DOHH2 (cell line): Measurements from ENCODE around the gene DOLK.

Experiments
- EZH2phosphoT487 ChIP-seq: fragments of 200-600 bp; sonication (generic); IDR thresholded peaks from 2 replicates; pipeline ENCODE4 v1.6.1; 2017; ENCODE audit warnings: borderline replicate concordance, mild to moderate bottlenecking, antibody characterized with exemption, low read length, moderate library complexity, mixed read lengths
- TF ChIP-seq, protein P1 (sequence below): fragments of 200-600 bp; sonication (generic); IDR thresholded peaks from one replicate; pipeline ENCODE4 v1.5.1; 2014; ENCODE audit warnings: antibody characterized with exemption, mild to moderate bottlenecking, low read depth, low read length; ENCODE audit not compliant: poor library complexity, severe bottlenecking

DNA sequence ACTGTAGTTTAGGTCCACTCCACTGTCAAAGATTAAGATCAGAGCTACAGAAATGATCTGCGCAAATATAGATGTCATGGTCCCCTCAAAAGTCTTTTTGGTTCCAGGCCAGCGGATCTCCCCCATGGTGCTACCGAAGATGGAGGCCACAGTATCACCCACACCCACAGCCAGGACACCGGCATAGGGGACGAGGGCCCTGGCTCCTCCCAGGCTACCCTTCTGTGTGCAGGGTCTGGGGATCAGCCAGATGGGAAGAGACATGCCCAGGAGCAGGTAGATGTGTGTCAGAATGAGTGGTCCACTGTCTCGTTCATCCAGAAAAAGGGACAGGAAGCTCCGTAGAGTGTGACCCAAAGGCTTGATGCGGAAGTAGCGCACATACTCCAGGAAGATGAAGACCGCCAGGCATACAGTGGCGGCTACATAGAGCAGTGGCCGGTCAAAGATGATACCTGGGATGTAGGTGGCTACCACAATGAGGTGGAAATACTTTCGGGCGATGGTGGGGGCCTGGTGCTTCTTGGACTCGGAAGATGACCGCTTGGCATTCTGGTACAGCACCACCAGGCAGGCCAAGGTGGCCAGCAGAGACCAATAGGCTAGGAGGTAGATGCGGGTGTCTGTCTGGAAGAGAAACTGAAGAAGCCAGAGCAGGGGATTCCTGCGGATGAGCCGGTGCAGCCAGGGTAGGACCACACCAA is 1.5 kb downstream of the DOLK start:
- TF ChIP-seq, protein P1, sequence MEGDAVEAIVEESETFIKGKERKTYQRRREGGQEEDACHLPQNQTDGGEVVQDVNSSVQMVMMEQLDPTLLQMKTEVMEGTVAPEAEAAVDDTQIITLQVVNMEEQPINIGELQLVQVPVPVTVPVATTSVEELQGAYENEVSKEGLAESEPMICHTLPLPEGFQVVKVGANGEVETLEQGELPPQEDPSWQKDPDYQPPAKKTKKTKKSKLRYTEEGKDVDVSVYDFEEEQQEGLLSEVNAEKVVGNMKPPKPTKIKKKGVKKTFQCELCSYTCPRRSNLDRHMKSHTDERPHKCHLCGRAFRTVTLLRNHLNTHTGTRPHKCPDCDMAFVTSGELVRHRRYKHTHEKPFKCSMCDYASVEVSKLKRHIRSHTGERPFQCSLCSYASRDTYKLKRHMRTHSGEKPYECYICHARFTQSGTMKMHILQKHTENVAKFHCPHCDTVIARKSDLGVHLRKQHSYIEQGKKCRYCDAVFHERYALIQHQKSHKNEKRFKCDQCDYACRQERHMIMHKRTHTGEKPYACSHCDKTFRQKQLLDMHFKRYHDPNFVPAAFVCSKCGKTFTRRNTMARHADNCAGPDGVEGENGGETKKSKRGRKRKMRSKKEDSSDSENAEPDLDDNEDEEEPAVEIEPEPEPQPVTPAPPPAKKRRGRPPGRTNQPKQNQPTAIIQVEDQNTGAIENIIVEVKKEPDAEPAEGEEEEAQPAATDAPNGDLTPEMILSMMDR: no peak
- no peak for TF ChIP-seq EZH2phosphoT487
